Hippocampal formation (tissue), 2 donors: ENCODE data around the gene ALKBH7.
"Not testable (repeated sequence)": the region's sequence is repeated elsewhere in the genome, so short reads cannot be mapped to it uniquely, and the experiment has no call there.

ENCODE experiments used
- DNase-seq, 2 donors: peaks; one replicate each; lab custom pipeline; 2025; lab: John Stamatoyannopoulos, UW

Gene ALKBH7

GRCh38 chr19:6400062-6400944 is 27.7 kb downstream of the ALKBH7 start:
- DNase-seq, result not testable (repeated sequence)

DNA sequence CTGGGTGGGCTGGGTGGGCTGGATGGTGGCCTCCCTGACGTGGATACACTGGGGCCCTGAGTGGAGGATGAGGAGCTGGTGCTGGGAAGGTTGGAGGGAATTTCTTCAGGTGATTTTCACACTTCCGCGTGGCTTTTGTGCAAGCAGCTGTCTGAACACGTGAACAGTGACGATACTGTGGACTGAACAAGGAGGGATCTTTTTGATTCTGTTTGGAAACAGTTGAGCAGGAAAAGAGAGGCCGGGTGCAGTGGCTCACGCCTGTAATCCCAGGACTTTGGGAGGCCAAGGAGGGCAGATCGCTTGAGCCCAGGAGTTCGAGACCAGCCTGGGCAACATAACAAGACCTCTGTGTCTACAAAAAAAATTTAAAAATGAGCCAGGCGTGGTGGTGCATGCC is 29.5 kb downstream of the ALKBH7 start:
- DNase-seq, result no peak

GRCh38 chr19:6402837-6403608 is 30.4 kb downstream of the ALKBH7 start:
- peak; percentile 58 to 82 for DNase-seq

DNA sequence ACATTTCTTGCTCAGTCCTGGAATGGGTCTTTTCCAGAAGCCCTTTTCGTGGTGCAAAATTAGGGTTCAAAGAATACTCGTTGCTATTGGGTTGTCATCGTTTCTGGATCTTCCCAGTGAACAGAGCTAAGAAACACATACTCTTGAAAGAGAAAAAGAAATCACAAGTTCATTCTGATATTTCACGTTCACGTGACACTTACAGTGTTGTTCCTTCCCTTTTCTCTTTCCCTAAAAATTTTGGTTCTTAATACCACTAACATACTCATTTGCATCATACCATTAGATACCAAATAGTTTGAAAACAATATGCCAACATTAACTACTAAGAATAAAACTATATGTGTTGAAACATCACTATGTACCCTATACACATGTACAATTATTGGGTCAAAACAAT is 33.8 kb downstream of the ALKBH7 start:
- DNase-seq, result no peak

DNA sequence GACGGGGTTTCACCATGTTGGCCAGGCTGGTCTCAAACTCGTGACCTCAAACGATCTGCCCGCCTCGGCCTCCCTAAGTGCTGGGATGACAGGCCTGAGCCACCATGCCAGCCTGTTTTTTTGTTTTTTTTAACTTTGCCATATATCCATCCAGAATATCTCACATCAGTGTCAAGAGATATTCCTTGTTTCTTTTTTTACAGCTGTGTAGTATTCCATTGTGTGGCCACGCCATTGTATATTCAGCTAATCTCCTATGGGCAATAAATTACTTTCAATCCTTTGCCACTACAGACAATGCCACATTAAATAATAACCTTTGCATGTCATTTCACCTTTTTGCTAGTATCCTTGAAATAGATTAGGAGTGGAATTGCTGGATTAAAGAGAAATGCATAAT is 36.8 kb downstream of the ALKBH7 start:
- no peak for DNase-seq

DNA sequence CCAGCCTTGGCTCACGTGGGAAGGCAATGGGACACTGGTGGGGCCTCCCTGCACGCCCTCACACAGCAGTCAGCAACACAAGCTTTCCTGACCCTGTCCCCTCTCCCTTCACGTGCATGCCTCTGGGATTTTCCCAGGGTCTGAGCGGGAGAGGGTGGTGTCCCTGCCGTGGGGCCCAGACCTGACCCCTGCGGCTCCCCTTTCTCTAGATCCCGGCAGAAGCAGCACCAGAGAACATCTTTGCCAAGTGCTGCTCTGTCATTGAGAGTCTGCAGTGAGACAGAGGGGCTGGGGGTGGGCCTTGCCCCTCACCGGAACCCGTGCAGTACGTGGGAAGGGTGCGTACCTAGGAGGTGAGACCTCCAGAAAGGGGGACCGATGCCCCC is 39.5 kb downstream of the ALKBH7 start:
- no peak for DNase-seq

GRCh38 chr19:6412447-6413091 is 40.0 kb downstream of the ALKBH7 start:
- DNase-seq, result no peak

- DNase-seq, result no peak
Measured at GRCh38 chr19:6413291-6413690, 40.7 kb downstream of the ALKBH7 start.

- no peak for DNase-seq
Measured at GRCh38 chr19:6413721-6414643, 41.4 kb downstream of the ALKBH7 start.

GRCh38 chr19:6414793-6415590 is 42.4 kb downstream of the ALKBH7 start:
- DNase-seq, result no peak

GRCh38 chr19:6415591-6416190 is 43.1 kb downstream of the ALKBH7 start:
- DNase-seq, result no peak

GRCh38 chr19:6416658-6417405 is 44.2 kb downstream of the ALKBH7 start:
- no peak for DNase-seq

DNA sequence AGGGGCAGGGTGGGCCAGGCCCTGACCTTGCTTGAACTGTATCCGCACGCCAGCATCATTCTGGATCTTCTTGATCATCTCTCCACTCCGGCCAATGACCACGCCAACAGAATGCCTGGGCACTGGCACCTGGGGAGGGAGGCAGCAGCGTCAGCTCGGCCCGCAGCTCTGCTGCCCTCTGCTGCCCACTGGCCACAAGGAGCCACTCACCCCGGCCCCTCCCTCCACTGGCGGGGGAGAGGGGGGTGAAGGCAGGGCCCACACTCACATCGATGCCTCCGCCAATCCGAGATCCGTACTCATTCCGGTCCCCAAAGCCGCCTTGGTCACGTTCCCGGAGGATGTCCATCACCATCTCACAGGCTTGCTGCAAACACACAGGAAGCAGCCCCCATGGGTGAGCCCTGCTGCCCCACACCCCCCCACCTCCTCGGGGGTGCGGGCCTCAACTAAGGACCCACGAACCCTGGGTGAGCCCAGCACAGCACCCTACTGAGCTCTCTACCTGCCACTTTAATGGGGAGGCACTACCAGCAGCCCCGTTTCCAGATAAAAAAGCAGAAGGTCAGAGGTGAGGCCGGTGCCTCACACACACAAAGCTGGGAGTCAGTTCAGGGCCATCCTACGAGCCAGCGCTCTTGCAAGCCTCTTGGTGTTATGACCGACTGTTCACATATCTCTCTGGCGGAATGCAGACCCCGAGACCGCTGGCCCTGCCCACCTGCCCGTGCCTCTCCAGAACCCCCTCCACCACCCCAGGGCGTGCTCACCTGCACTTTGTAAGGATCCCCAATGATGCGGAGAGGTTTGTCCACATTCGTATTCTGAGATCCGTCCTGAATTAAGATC is 45.3 kb downstream of the ALKBH7 start:
- DNase-seq, result peak; percentile 5 to 24

- no peak for DNase-seq
Measured at GRCh38 chr19:6418562-6418932, 46.0 kb downstream of the ALKBH7 start.

DNA sequence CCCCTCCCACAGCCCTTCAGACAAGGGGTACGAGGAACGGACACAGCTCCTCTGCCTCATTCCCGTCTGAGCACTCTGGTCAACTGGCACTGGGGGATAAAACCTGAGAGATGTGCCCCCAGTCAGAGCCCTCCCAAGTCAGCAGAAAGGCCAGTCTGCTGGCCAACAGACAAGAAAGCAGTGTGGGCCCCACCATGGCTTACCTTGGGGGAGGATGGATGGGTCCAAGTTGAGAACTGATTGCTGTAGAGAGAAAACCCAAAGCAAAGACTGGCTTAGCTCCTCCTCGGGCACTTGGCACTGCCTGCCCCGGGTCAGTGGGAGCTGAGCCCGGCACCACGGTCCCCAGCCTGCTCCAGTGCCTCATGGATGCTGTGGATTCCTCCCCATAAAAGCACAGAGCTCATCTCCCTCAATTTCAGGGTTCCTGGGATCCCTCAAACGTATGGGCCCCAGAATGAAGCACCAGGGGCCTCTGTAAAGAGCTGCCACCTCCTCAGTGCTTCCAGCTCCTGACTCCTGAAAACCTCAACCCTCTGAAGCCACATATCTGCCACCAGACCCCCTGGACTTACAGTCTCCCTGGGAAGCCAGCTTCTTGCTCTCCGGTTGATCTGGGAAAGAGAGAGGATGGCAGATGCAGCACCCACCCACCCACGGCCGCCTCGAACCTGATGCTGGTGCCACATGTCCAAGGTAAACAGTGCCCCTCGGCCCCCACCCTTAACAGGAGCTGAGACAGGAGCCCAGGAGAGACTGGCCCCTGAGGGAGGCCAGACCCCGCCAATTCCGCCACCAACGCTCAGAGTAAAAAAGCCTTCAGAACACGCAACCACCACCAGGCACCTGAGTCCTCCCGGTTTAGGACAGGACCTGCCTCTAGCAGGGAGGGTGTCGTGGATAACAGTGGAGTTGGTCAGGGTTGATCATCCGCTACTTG is 48.8 kb downstream of the ALKBH7 start:
- DNase-seq, result no peak

GRCh38 chr19:6423499-6424194 is 51.1 kb downstream of the ALKBH7 start:
- DNase-seq, result no peak
